A549 treated with Hydrocortisone at 1 μM for 4 hours (cell line): ENCODE data around the gene GBX2. TPM values are rescaled to one million over a fixed set of nuclear protein-coding genes. Genes with fewer than 3 reads are reported as not detected.

Source experiments
- total RNA-seq: library from RNA; stranded (reverse); fragments of 200-300 nt; extraction: Qiagen RNA extraction; gene quantifications from 5 replicates; pipeline ENCODE4 v1.2.3, GENCODE V29; 2022

GBX2 gene
- total RNA-seq: 2.4 to 2.9 TPM (median 2.6 TPM) in 5 replicates

DNA sequence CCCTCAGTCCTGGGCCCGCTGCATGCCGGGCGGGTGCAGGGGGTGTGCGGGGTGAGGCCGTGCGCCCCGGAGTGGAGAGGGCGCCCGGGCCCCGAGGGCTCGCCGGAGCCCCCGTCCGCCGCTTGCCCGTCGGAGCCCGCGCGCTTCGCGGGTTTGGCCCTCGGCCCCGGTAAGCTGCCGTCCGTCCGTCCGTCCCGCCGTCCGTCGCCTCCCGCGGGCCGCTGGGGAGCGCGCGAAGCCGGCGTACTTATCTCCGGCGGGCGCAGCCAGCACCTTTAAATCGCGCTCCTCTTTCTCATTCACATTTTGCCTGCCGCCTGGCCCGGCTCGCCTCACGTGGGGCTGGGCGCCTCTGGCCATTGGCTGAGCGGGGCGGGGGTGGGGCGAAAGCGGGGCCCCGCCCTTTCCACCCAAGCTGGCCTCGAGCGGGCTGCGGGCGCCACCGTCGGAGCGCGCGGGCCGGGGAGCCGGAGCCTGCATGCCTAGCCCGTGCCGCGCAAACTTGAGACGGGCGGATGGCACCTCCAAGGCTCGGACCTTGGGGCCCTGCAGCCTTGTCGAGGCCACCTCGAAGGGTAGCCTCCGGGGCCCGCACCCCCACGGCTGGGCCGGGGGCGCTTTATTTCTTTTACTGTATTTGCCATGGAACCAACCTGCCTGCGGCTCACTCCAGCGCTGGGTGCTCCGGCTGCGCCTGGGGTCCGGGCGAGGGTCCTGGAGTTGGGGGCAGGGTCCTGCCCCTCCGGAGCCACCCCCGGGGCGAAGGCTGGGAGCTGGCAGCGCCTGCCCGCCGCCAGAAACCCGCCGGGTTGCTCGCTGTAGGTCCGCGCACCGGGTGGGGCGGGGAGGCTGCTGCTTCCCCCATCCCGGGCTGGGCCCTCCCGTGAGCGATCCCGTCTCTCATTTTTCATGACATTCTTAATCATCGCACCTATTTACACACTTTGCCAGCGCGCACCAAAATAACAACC is at the start of gene GBX2:
Gene GBX2 (minus strand): TSS at position 277 of the 971 bp plus-strand sequence. CDS start 415 bp downstream, outside the sequence.

Other genes starting within 250 kb of the GBX2 start
- gene ASB18, start 96.0 kb upstream of the GBX2 start, total RNA-seq: not detected in 5 replicates